Cerebellar cortex (tissue), 1 donor: ENCODE data around the gene ADGRG6.

Experiments used
- DNase-seq: peaks from one replicate; pipeline ENCODE4 v3.0.0-alpha.2; 2015; ENCODE audit warnings: low spot score

ADGRG6 gene

DNA sequence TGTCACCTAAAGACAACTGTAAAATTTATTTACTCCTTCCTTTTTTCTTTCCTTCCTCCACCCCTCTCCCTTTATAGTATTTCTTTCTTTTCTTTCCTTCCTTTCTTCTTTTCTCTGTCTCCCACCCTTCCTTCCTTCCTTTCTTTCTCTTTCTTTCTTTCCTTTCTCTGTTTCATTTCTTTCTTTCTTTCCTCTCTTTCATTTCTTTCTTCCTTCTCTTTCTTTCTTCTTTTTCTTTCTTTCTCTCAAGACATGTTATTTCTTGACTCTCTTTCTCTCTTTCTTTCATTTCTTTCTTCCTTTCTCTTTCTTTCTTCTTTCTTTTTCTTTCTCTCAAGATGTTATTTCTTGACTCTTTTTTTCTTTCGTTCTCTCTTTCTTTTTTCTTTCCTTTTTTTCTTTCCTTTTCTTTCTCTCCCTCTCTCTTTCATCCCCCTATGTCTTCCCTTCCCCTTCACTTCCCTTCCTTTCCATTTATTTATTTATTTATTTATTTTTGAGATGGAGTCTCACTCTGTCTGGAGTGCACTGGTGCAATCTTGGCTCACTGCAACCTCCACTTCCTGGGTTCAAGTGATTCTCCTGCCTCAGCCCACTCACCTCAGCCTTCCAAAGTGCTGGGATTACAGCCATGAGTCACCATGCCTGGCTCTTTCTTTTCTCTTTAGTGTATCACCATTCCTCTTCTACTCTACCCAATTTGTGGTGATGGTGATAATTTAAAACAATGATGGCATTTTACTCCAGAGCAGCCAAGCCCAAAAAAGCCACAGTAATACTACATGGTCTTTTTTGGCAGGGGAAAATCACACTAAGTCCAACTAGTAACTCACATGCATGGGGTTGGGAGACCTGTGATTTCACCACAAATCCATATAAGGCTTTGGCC is 188.2 kb downstream of the ADGRG6 start:
- DNase-seq, result no peak
